ENCODE results near the gene IQCK.

The IQCK gene

DNA sequence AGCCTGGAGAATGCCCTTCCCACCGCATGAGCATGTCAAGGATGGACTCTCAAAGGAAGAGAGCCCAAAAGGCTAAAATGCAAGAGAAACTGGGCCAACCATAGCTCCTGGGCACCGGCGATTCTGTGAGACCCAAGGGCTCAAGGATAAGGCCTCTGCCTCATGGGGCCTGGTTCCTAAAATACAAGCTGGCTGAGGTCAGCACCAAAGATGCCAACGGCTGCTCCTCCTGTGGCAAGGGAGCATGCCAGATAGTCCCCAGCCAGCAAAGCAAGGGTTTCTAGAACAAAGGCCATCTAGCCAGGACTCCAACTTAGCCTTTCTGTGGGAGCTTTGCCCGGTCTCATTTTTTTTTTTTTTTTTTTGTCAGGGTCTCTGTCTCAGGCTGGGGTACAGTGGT, 146.5 kb downstream of the IQCK start:
- DNase-seq = no peak

DNA sequence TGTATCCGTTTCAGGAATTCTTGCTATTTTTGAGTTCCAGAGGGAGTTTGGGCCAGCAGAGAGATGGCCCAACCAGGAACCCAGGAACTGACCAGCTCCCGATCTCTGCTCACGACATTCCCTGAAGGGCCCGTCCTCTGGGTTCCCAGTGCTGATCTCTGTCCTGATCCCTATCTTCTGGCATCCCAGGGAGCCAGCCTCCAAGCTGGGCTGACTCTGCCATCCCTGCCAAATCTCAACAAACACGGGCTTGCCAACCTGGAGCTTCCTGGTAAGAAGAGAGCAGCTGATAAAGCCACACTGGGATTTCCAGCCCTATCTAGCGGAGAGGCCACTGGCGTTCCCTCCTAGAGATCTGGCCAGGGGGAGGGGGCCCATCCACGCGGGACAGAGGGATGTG, 150.3 kb downstream of the IQCK start:
- no peak for DNase-seq

DNA sequence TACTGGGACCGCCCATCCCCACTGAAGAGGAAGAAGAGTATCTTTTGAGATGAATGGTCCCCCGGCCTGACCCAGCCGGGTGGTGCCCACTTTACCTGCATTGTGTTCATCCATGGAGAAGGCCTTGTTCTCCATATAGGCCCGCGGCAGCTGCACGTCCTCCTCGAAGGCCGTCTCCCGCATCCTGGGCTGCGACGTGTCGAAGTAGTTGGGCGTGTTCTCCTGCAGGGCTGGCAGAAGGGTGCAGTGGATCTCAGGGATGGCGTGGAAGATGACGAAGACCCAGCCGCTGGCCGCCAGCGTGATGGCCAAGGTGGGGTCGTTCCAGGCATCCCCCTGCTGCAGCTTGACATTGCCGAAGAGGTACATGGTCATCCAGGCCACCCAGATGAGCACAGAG, 153.7 kb downstream of the IQCK start:
- no peak for DNase-seq

DNA sequence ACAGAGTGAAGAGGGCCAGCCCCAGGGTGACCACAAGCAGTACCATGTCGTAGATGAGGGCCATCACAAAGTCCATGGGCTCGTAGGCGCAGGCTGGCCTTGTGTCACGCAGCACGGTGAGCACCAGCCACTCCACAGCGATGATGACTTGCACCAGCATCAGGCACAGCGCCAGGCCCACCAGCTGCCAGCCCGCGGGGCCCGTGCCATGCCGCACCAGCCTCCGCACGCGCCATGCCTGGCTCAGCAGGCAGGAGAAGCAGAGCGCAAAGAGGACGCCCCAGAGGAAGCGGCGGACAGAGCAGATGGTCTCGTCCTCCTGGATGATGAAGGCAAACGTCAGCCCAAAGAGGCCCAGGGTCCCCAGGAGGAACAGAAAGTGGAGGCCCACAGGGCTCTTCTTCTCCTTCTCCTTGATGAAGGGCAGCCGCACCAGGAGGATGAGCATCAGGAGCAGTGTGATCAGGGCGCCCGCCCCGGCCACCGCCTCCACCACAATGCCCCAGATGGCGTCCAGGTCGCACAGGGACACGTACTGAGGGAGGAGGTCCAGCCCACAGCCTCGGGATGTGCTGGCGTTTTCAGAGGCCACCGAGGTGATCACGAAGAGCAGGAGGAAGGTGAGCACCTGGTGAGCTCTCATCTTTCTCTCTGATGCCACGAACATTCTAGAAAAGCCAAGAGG, 154.2 kb downstream of the IQCK start:
- no peak for DNase-seq

DNA sequence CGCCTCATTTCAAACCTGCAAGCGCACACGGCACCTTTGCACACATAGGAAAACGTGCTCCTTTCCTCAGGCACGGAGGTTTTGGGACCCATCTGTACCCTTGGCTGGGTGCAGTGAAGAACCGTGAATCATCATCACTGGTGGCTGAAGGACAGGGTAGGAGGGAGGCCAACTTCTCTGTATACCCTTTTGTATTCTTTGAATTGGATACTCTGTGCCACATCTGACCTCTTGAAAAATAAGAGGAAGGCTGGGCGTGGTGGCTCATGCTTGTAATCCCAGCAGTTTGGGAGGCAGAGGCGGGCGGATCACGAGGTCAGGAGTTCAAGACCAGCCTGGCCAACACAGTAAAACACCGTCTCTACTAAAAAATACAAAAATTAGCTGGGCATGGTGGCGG, 154.9 kb downstream of the IQCK start:
- DNase-seq = no peak

DNA sequence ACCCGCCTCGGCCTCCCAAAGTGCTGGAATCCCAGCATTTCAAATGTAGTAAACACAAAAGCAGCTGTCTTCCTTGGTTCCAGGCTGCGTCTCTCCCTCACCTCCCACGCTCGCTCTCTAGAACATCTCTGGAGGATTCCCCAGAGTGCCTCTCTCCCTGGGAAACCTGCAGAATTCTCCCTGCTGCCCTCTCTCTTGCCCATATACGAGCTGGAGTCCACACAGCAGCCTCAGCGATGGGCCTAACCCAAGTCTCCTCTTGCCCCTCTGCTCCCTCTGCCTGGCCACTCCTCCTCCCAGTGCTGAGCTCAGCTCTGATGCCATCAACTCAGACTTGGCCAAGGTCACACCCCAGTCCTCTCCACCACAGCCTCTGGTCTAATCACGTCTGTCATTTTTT, 156.0 kb downstream of the IQCK start:
- no peak for DNase-seq

DNA sequence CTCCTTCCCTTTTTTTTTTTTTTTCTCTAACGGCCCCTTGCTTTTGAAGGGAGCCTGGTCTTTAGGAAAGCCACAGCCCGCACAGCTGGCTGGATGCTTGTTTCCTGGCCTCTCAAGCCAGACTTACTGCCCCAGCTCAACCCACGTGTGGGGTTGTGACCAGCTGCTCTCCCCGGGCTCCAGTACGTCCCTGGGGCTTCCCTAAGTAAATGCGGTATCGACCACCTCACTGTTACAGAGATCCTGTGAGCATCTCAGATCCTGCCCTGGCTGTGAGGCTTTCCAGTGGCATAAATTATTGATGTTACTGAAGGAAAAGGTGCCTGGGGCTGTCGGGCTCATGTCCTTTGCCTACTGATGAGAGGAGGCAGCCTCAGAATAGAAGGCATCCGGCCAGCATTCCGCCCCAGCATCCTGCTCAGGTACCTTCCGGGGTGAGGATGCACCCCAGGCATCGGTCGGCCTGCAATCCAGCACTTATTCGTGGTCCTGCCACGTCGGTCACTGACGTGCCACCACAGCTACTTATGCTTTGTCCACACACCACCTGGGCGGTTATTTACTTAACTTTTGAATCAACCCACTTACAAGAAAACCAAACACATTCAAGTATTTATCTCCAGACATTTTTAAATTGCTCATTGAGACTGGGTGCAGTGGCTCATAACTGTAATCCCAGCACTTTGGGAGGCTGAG, 156.9 kb downstream of the IQCK start:
- DNase-seq = no peak

DNA sequence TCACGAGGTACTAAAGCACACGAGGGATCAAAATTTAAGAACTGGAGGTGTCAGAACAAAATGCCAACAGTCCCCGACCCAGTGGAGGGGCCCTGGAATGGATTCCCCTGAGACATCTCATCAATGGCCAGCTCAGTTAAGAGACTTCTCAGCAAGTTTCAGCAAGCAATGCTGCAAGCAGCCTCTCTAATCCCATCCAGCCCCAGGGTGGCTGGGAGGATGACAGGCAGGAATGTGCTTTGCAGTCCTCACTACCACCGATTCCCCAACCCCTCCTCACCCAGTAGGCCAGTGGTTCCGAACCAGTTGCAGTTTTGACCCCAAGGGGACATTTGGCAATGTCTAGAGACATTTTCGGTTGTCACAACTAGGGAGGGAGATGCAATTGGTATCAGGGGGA, 157.8 kb downstream of the IQCK start:
- DNase-seq = no peak

DNA sequence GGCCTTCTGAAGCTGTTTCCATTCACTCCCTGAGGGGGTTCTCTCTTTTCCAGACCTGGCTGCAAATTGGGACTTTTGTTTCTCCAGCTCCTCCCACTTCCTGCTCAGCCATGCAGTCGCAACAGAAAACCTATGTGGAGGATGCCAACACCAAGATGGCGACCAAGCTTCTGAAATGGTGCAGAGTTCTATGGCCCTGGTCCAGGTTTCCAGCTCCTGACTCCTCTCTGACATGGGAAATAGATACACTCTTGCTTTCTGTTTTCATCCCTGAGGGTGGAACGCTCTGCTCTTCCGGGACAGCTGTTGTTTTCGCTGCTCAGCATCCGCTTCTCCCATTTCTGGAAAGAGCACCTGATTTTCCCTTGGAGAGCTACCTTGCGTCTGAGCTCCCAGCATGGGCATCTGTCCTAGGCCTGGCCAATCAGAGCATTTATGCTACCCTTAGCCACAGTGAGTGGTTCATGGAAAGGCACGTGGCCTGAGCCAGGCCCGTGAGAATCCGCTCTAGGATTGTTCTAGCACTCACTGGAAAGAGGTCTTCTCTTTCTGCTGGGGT, 158.5 kb downstream of the IQCK start:
- DNase-seq = no peak

DNA sequence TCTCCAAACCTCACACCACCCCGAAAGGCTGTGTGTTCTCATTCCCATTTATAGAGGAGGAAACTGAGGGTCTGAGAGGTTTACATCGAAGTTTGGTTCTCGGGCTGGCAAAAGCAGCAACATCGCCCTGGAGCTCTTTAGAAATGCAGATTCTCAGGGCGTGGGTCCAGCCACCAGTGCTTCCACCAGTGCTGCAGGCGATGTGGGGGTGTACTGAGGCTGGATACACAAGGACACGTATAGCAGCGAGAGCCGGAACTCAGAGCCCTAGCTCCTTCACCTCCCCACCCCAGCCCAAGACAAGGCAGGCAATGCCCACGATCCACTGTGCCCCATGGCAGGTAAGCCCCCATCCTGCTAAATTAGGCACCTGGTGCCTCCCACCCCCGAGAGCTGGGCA, 160.7 kb downstream of the IQCK start:
- DNase-seq = no peak

DNA sequence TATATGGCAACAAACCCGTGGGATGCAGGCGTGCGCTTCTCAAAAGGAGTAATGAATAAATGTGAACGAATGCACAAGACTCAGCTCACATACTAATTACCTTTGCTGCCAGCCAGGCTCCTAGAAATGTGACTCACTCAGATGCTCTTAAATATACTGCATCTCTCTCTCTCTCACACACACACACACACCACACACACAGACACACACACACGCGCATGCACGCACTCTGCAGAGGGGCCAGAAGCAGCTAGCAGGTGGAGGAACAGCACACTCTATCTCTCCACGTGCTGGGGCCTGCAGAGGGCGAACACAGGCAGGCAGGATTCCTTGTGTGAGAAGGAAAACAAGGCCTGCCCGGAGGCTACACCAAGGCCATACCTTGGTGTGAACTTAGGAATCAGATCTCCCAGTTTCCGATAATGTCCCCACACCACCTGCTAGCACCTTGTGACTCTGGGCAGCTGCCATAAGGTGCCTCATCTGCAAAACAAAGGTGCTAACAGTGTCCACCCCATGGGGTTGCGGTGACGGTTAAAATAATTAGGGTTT, 161.2 kb downstream of the IQCK start:
- DNase-seq = no peak

DNA sequence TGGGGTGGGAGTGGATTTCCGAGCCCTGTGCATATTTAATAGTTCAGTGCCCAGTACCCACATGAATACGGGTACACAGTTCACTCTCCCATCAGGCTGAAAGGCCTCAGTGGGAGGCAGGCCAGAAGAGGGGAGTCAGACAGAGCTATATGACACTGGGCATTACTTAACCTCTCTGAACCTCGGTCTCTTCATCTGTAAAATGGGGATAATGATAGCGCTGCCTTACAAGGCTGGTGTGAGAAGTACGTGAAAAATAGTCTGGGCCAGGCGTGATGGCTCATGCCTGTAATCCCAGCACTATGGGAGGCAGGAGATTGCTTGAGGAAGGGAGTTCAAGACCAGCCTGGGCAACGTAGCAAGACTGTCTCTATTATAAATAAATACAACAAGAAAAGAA, 163.0 kb downstream of the IQCK start:
- no peak for DNase-seq

DNA sequence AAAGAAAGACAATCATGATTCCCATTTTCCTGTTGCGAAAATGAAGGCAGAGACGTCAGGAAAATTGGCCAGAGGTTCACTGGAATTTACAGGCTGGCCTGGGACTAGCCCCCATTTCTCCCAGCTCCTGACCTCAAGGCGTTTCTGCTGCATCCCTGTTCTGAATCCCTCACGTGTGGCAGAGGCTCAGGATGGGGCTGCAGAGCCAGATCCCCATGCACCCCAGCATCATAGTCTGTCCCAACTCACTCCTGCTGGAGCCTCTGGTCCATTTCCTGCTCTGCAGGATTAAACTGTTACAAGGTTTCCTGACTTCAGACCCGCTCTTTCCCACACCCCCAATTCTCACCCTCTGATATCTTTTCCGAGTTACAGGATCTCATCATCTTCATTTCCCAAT, 163.7 kb downstream of the IQCK start:
- DNase-seq = no peak

DNA sequence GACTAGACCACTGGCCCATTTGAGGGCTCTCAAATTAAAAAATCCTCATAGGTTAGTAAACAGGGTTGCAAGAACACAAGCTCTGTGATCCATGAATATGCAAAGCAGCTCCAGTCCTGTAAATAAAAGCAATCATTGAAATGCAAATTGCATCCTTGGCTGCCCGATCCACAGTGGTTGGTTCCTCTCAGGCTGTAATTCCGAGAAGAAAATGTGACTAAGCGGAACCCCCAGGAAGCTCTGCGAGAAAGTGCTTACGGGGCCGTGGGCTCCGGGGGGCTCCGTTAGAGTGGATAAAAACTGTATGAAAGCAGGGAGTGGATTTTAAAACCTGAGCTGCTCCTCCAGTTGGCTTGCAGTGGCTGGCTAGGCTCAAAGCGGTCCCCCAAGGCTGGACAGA, 164.1 kb downstream of the IQCK start:
- DNase-seq = no peak

DNA sequence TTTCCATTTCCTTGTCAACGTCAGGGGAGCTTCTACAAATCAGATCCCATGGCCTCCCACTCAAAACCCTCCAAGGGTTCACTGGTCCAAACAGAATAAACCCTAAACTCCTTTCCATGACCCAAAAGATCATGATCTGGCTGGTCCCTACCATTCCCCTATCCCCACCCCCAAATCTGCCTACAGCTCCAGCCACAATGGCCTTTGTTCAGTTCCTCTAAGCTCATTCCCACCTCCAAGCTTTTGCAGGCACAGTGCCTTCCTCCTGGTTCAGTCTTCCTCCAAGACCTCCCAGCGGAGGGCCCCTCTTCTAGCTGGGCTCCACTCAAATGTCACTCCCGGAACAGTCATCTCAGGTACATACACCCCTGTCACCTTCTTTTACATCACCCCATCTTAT, 164.6 kb downstream of the IQCK start:
- DNase-seq = no peak

DNA sequence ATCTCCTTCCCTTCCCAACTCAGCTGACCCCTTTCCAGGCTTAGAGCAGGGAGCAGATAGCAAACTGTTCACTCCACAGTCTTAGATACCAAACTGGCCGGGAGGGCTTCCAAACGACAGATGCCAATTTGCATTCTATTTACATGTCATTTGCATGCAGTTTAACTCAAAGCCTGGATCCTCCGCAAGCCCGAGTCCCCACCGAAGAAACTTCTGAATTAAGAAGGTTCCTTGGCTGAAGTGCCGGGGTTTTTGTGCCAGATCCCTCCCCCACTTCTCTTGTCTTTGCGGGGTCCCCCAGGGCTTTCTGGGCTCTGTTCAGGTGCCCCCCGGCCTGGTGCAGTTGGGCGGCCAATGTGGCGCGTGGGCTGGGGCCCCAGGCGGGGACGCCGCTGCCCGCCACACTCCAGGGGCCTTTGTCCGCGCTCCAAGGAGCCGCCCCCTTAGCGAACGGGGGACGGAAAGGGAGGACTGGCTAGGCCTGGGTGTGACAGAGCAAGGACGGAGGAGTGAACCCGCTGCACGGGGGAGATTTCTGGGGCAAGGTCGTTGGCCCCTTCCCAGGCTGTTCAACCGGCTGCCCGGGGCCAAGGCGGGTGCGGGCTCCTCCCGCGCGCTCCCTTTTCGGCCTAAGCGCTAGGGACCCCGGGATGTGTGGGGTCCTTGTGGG, 165.4 kb downstream of the IQCK start:
- no peak for DNase-seq

DNA sequence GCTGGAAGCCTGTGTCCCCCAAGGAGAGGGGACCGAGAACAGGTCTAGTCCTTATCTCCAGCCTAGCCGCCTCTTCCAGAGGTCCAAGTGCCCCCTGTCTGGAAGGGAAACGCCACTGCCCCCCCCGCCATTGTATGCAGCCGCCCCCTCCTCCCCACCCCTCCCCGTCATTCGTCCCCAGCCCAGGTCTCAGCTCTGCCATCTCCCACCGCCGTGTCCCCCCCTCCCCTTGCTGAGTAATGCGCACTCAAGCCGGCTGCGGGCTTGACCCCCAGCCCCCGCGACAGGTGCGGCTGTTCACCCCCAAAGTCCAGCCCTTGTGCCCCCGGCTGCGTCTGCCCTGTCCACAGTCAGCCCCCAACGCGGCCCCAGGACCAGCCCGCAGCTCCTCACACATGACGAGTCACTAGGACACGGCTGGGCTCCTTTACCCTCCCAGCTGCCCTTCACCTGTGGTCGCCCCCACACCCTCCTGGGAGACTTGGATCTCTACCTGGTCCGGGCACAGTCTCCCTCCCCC, 166.0 kb downstream of the IQCK start:
- no peak for DNase-seq

DNA sequence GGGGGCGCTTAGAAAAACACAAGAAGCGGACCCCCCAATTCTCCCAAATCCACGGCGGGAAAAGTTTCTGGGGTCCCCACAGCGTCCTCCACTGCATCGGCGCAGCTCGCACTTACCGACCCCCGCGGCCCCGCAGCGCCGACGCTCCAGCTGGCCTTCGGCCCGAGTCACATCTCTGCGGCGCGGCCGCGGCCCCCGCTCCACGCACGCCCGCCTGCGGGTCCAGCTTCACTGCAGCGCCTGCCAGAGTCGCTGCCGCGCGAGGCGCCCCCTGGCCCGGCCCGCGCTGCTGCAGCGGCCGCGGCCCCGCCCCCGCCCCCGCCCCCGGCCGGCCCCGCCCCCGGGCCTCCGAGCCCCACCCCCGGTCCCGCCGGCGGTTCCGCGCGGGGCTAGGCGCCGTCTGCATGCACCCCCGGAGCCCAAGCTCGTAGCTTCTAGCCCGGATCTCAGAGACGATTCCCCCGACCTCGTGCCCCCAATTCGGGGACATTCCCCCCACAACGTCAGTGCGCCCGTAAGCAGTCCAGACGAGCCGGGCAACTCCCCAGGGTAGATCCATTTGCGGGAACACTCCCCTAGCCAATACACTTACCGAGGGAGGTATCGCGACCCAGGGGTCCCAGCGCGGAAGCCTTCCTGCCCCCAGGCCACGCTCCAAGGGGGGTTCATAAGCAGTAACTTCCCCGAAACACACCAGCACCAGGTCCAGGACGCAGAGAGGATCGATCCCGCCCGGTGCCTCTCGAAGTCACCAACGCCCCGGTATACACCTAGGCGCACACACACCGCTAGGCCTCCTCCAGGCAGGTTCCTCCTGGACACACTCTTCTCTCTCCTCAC, 166.8 kb downstream of the IQCK start, which contains the start of gene GPRC5B:
Gene GPRC5B (minus strand): TSS at position 238 of the 840 bp plus-strand sequence. CDS start 12,003 bp downstream, outside the sequence.
- peak; percentile 26 for DNase-seq

DNA sequence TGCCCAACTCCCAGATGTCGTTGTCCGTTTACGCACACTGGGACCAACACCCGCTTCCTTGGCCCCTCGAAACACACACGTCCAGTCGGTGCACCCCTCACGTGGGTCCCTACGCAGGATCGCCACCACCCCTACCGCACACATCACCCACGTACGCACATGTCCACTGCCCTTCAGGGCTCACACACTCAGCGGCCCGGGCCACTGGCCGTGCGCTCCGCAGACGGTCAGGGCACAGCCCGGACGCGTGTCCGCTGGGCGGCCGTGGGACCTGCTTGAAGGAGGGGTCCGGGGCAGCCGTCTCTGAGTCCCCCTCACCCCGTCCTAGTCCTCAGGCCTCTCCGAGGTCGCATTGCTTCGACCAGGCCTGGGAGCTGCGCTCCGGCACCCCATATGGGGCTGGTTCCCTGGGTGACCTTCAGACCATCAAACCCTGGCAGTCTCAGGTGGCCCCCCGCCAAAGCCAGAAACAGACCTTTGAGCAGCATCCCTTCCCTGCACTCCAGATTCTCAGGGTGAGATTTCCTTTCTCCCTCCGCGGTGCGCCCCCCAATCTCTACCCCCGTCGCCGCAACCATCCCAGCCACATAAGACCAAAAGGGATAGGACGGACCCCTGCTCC, 167.5 kb downstream of the IQCK start:
- DNase-seq = no peak

DNA sequence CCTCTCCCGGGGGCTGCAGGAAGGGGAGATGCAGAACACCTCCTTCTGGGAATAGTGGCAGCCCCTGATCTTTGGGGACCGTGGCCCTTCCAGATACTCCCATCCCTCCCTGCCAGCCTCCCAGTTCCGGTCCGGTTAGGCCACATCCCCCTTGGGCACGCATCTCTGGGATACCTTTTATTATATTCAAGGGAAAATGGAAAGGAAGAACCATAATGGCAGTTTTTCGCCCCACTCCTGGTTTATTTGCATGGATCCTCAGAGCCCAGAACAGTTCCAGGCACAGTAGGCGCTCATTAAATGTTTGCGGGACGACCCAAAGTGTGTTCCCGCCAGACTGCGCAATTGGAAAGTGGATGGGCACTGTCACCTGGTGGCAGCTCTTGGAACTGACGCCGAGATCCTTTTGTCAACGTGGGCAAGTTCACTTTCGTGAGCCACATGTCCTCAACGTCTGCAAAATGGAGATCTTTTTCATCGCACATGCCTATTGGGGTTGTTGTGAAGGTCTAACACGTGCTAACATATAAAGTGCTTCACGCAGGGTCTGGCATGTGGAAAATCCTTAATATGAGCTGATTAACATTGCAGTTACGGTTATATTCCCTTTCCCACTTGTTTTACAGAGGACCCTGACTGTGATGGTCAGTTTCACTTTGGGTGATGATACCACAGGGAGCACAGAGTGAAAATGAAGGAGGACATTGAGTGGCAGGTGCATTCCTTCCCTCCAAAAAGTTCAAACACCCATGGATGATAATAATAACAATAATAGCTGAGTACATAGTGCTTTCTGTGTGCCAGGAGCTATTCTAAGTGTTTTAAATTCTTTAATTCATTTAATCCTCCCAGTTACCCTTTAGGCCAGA, 168.2 kb downstream of the IQCK start:
- DNase-seq = peak; percentile 79

DNA sequence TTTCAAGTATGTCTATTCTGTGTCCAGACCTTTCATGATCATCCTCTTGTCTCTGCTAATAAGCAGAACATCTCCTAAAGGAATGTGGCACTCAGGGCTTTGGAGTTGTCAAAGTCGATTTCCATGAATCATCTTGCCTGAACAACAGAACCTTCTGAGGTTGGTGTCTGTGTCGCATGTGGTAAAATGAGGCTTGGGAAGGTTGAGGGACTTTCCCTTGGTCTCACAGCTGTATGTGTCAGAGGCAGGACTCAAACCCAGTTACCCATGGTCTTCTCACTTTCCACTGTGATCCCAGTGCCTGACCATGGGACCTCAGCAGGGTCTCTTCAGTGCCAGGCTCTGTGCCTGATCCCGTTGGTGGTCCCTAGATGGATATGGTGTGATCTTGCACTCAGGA, 170.8 kb downstream of the IQCK start:
- no peak for DNase-seq
